Activated CD8-positive, alpha-beta memory T cell treated with anti-CD3 and anti-CD28 coated beads, Interleukin-2, amount 10 ng/mL, durations not matched to agents 7 days and 5 days (primary cell): ENCODE results near the gene MTF2. TPM values are rescaled to one million over a fixed set of nuclear protein-coding genes. Genes with fewer than 3 reads are reported as not detected.

ENCODE experiments used
- ATAC-seq: fragments of 150-1000 bp; cut with Tn5 transposase; one replicate; pipeline ENCODE4 v1.10.0; 2021; ENCODE audit warnings: moderate library complexity
- CTCF ChIA-PET: fragments of 350-600 bp; sonication (Branson Sonifier 250); formaldehyde crosslinking; loops from one replicate; lab custom pipeline; 2021; ENCODE audit warnings: antibody characterized with exemption; lab: Charles Lee
- DNase-seq: peaks from one replicate; pipeline ENCODE4 v3.0.0-alpha.2; 2020
- H3K27ac Mint-ChIP-seq: one replicate; pipeline ENCODE4 v1.8.0; 2021; ENCODE audit warnings: mild to moderate bottlenecking, mixed read lengths
- H3K27me3 Mint-ChIP-seq: one replicate; pipeline ENCODE4 v1.8.0; 2021; ENCODE audit warnings: mixed read lengths
- H3K36me3 Mint-ChIP-seq: one replicate; pipeline ENCODE4 v1.8.0; 2021; ENCODE audit warnings: mild to moderate bottlenecking, mixed read lengths
- H3K4me1 Mint-ChIP-seq: one replicate; pipeline ENCODE4 v1.8.0; 2021; ENCODE audit warnings: mixed read lengths
- H3K4me3 Mint-ChIP-seq: one replicate; pipeline ENCODE4 v1.8.0; 2021; ENCODE audit warnings: mild to moderate bottlenecking, moderate library complexity, mixed read lengths
- H3K9me3 Mint-ChIP-seq: one replicate; pipeline ENCODE4 v1.8.0; 2022; ENCODE audit warnings: low read depth, mixed read lengths
- total RNA-seq, 2 experiments: library from RNA; stranded (reverse); gene quantifications; one replicate each; pipeline ENCODE4 v1.2.3, GENCODE V29; 2021

The MTF2 gene
- total RNA-seq, 2 experiments from 2014 or later, result 70.6 to 75.7 TPM

DNA sequence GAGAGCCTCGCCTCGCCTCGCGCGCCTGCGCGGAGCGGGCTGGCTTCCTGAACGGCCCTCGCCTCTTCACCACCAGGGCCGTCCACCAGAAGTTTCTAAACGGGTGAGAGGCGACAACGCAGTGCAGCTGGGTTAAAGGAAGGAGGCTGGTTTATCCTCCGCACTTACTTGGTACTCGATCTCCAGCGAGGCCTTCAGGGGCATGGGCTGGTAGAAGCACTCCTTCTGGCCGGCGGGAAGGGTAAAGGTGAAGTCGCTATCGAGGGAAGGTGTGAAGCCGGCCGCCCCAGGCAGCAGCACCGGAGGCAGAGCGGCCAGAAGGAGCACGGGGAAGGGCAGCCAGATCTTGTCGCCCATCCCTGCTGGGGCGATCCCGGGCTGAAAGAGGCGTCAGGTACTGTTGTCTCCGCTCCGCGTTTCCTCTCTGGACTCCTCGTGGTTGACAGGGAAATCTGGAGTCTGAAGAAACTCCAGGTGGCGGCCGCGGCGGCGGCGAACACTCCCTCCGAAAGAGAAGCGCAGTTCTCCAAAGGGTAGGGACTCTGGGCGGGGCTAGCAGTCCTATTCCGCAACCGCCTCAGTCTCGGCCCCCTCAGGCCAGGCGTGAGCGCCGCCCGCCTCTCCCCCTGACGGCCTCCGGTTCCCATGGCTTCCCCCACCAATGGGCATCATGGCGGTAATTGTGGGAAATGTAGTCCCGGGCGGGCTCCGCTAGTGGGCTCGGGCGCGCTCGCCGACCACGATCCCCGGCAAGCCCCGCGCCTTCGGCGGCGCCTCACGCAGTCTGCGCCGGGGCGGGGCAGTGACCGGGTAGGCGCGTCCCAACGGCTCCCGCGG is 101.0 kb downstream of the MTF2 start, which contains the start of gene TMED5:
Gene TMED5, minus strand, starts transcription at position 528 of the 837 bp plus-strand sequence. Its CDS starts 171 bp downstream, at position 357.
- H3K9me3 Mint-ChIP-seq, result no peaks in the 10 kb centered on the region
- H3K27ac Mint-ChIP-seq, result peak within 1 kb of the TSS; percentile 98
- peaks cover 39% of the 10 kb centered on the region for H3K36me3 Mint-ChIP-seq
- H3K4me3 Mint-ChIP-seq, result peak within 1 kb of the TSS; percentile 93
- peaks cover 51% of the 10 kb centered on the region for H3K4me1 Mint-ChIP-seq
- DNase-seq, result peak; percentile 98
- no peaks in the 10 kb centered on the region for H3K27me3 Mint-ChIP-seq
- ATAC-seq, result peak; percentile 85
- CTCF ChIA-PET, result no interaction called here

DNA sequence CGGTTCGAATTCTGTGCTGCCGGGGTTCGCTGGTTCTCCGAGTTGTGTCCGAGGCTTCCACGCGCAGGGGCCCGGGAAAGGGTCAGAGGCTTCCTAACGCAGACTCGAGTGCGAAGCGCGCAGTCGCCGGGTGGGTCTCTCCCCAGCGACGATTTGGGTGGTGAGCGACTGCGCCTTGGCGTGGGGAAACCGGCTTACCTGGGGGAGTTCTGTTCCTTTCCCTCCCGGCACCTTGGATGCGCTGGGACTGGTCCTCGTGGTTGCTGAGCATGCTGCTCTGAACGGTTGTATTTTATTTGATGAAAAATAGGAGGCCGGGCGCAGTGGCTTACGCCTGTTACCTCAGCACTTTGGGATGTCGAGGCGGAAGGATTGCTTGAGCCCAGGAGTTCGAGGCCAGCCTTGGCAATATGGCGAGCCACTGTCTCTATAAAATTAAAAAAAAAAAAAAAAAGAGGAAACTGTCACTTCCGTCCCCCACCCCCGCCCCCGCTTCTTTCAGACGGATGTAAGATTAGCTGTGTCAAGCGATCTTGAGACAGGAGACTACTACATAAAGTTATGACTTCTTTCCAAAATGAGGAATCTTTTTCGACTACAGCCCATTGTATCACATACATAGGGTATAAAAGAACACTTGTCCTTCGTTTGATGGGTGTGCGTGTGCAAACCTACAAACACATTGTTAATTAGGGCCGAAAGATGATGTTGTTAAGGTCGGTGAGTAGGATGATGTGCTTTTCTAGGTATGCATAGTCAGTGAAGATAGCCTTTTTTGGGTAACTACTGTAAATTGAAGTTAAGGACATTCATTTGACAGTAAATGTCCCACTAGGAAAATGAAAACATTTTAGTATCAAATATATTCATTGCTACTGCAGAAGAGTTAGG is 101.9 kb downstream of the MTF2 start, which contains the start of gene CCDC18:
Gene CCDC18, plus strand, starts transcription at position 2 of the 891 bp plus-strand sequence. CDS start 2,638 bp downstream, outside the sequence.
- peak within 1 kb of the TSS; percentile 98 for H3K27ac Mint-ChIP-seq
- H3K36me3 Mint-ChIP-seq, result peaks cover 41% of the 10 kb centered on the region
- peak within 1 kb of the TSS; percentile 93 for H3K4me3 Mint-ChIP-seq
- H3K9me3 Mint-ChIP-seq, result no peaks in the 10 kb centered on the region
- H3K4me1 Mint-ChIP-seq, result peaks cover 53% of the 10 kb centered on the region
- CTCF ChIA-PET, result interaction anchor here (2.7 kb wide), 1 partner anchor 102 kb away, joined by 11 read pairs; the partner anchor contains the start of gene MTF2
- no peaks in the 10 kb centered on the region for H3K27me3 Mint-ChIP-seq
- DNase-seq (peak; percentile 80), ATAC-seq (peak; percentile 25)

DNA sequence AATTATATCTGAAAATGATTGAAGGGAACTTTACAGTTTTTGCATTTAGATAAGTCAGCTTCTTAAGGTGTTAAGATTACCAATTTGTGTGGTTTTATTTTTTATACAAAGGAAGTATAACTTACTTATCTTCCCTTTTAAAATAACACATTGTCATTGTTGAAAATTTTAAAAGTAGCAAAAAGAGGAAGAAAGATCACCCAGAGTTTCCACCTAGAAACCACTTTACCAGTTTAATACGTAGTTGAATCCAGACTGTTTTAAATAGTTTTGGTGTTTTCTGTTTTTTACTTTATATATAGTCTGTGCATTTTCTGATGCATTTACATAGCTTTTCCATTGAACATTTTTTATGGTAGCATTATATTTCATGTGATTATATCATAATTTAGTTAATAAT is 107.6 kb downstream of the MTF2 start:
- no peaks in the 10 kb centered on the region for H3K27me3 Mint-ChIP-seq
- no peak overlapping the region for H3K4me3 Mint-ChIP-seq
- H3K4me1 Mint-ChIP-seq, result peaks cover 54% of the 10 kb centered on the region
- H3K27ac Mint-ChIP-seq, result no peak overlapping the region
- H3K36me3 Mint-ChIP-seq, result peaks cover 55% of the 10 kb centered on the region
- ATAC-seq (no peak), DNase-seq (no peak)
- no peaks in the 10 kb centered on the region for H3K9me3 Mint-ChIP-seq
- CTCF ChIA-PET, result no interaction called here

Other genes with a start within 250 kb of the MTF2 start
- 100 to 1,000 TPM; 581 to 800 TPM for gene RPL5, start 247.2 kb upstream of the MTF2 start, total RNA-seq
- 10 to 100 TPM in 1 of 2 experiments, 1 to 10 TPM in 1; 8.6 to 14.3 TPM for gene DIPK1A, start 117.8 kb upstream of the MTF2 start, total RNA-seq
- 10 to 100 TPM; 42.9 to 48.2 TPM for gene TMED5, start 101.1 kb downstream of the MTF2 start, total RNA-seq
- 10 to 100 TPM; 30.5 to 37.7 TPM for gene CCDC18, start 101.4 kb downstream of the MTF2 start, total RNA-seq